ENCODE measurements around the gene ST3GAL2.
A peak's percentile ranks its signal among the peaks of the same experiment; 100 is the strongest.
"Not testable (repeated sequence)": the region's sequence is repeated elsewhere in the genome, so short reads cannot be mapped to it uniquely, and the experiment has no call there.

ST3GAL2 gene

DNA sequence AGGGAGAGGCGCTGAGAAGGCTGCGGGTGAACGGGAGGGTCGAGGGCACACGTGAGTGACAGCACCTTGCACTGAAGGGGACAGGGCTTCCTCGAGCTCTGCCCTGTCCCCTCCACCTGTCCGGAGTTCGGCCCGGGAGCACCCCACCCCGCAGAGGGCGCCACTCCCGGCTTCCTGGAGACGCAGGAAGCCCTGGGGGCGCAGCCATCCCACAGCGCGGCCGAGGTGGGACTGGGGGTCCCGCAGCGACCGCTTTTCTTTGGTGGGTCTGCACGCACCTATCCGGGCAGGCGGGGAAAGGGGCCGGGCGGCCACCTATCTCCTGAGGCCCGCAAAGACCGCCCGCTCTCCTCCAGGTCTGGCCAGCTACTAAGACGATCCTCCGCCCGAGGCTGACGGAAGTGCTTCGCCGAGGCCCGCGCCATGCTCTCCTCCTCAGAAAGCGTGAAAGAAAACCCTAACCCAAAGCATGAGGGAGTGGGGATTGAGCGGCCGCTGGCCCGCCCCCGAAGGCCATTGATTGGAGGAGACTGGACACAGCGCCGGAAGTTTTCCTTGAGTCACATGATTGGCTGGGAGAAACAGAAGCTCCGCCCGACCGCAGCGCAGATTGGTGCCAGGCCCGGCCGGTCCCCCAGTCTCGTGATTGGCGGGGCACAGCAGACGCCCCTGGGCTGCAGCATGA lies 57.8 kb downstream of the ST3GAL2 start:
- DNase-seq = peak; percentile 93

DNA sequence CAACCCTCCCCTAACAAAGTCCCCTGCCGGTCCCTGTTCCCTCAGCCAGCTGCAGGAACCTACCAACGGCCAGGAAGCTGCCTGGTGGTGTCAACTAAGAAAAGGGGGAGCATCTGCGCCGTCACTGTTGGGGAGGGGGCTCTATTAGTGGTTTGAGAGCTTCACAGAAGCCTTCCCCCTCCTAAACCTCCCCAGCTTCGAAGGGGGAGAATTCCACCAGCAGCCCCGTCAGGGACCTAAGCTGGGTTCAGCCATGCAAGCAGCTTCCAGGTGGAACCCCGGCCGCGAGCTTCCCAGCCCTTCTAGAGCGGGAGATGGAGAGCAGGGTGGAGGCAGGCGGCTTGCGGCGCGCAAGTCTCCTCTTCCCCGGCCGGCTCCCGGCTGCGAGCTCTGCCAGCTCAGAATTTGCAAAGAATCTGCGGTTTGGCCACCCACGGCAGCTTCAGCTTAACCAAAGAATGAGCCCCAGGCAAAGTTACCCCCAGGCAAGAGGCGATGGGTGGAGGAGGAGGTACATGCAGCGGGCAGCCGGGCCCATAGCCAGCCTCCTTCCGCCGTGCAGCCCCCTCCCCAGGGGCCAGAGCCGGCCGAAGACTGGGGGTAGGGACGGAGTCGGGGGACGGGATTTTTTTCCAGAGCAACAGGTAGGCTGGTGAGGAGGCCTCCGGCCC lies 58.5 kb downstream of the ST3GAL2 start:
- DNase-seq = peak; percentile 40

DNA sequence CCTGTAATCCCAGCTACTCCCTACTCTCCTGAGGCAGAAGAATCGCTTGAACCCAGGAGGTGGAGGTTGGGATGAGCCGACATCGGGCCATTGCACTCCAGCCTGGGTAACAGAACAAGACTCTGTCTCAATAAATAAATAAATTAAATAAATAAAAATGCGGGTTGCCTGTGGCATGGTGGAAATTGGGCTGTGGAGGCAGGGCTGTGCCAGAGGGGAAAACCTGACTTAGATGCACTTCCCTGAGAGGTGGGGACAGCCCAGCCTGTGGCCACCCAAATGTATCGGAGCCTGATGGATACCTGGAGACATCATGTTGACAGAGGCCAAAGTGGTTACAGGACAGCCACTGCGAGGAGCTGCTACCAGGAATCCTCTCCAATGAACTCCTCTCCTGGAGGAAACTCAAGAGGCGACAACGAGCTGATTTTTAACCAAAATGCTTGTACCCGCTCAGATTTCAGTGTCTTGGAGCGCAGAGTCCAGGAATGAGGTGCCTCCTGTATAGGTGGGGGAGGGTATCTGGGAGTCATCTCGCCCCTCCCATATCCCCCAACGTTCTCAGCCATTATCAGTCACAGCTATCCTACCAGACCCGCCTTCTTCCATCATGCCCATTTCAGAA lies 59.9 kb downstream of the ST3GAL2 start:
- no peak for DNase-seq

DNA sequence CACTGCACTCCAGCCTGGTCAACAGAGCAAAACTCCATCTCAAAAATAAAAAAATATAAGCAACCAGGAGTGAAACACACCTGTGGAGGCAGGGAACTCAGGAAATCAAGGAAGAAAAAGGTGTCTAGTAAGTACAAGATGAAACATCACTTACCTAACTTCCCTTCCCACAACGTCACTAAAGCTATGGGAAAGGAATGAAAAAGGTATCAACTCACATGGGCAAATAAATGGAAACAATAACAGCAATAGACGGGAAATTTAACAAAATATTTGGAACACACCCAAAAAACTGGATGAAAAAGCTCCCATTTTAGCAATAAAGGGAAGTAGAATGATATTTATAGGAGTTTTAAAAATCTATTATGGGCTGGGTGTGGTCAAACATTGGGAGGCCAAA lies 61.1 kb downstream of the ST3GAL2 start:
- no peak for DNase-seq

DNA sequence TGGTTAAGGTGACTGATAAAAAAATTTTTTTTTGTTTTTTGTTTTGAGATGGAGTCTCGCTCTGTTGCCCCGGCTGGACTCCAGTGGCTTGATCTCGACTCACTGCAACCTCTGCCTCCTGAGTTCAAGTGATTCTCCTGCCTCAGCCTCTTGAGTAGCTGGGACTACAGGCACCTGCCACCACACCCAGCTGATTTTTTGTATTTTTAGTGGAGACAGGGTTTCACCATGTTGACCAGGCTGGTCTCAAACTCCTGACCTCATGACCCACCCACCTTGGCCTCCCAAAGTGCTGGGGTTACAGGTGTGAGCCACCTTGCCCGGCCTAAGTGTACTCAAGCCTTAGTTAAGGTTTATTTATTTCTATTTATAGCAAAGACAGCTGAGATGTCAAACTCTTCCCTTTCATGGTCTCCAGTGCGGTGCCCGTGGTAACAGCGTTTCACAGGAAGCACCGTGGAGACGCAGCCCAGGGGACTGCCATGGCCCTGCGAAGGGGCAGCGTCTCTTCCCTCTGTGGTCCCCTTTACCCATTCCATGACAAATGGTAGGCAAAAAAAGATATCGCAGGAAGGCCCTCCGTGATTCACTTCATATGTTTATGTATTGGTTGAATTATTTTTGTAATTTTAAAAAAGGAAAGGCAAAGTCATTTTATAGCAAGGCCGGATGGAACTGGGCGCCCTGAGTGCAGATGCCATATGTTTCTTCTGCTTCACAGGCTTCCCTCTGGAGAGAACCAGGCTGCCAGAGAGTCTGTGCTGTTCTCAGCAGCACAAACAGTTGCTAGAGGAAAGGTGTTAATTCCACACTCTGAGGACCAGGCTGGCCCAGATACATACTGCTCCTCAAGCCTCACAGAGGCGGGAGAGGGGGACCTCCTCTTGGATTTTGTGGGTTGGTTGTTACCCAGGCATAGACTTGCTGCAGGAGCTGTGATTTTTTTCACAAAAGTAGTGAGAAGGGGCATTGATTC lies 63.0 kb downstream of the ST3GAL2 start:
- no peak for DNase-seq

DNA sequence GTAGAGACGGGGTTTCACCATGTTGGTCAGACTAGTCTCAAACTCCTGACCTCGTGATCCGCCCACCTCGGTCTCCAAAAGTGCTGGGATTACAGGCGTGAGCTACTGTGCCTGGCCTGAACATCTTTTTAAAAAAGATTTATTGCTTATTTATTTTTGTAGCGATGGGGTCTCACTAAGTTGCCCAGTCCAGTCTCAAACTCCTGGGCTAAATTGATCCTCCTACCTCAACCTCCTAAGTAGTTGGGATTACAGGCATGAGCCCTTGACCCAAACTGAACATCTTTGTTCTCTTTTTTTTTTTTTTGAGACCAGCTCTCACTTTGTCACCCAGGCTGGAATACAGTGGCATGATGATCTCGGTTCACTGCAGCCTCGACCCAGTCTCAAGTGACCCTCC lies 64.7 kb downstream of the ST3GAL2 start:
- no peak for DNase-seq

DNA sequence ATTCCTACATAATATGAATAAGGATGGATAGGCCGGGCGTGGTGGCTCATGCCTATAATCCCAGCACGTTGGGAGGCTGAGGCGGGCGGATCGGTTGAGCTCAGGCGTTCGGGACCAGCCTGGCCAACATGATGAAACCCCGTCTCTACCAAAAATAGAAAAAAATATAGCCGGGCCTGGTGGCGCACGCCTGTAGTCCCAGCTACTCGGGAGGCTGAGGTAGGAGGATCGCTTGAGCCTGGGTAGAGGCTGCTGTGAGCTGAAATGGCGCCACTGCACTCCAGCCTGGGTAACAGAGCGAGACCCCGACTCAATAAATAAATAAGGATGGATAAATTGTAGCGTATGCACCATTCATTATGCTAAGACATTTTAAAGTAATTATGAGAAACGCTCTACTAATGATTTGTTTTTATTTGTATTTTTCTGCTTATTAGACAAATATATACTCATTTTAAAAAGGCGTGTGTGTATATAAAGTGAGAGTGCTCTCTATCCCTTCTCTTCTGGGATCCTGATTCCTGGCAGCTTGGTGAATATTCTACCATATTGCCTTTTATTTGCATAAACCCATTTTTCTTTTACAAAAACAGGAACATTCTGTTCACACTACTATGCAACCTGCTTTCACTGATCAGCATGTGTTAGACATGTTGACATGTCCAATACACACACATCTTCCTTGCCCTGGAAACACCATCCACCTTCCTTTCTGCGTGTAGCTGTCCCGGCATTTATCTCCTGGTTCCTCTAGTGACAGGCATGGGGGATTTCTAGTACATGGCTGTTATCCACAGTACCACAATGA lies 65.8 kb downstream of the ST3GAL2 start:
- DNase-seq = no peak

DNA sequence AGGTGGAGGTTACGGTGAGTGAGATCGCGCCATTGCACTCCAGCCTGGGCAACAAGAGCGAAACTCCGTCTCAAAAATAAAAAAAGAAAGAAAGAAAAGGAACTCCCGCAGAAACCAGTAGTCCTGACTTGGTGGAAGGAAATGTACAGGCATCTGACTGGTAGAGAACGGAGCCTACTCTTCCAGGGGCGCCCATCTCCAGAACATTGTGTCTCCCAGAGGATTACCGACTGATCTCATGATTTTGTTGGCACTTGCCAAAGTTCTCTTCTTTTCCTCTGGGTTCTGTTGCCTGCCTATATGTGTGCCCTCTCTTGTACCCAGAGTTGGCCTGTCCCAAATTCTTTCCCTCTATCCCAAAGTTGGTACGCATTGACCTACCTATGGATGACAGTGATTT lies 68.0 kb downstream of the ST3GAL2 start:
- DNase-seq = no peak

DNA sequence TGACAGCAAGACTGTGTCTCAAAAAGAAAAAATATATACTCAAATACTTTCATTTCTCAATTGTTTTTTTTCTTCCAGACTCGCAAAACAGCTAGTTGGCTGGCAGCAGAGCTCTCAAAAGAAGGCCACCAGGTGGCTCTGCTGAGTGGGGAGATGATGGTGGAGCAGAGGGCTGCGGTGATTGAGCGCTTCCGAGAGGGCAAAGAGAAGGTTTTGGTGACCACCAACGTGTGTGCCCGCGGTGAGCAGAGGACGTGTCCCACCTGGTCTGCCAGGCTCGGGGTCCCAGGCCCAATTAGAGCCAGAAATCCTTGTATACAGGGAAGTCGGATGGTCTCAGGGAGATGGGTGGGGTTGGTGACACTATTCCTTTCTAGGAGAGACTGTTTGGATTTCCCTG lies 68.8 kb downstream of the ST3GAL2 start:
- DNase-seq = not testable (repeated sequence)

DNA sequence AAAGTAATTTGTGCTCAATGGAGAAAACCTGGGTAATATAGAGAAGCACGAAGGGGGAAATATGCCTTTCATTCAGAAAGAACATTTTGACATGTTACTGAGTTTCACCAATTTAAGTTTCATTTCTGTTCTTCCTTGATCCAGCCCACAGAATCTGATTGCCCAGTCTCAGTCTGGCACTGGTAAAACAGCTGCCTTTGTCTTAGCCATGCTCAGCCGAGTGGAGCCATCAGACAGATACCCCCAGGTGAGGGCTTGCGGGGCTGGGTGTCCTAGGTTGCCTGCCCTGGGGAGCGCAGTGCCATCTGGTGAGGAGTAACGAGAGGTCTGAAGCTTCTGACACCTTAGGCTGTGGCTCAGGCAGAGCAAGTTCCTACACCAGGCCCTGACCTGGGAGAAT lies 74.5 kb downstream of the ST3GAL2 start:
- DNase-seq = no peak

DNA sequence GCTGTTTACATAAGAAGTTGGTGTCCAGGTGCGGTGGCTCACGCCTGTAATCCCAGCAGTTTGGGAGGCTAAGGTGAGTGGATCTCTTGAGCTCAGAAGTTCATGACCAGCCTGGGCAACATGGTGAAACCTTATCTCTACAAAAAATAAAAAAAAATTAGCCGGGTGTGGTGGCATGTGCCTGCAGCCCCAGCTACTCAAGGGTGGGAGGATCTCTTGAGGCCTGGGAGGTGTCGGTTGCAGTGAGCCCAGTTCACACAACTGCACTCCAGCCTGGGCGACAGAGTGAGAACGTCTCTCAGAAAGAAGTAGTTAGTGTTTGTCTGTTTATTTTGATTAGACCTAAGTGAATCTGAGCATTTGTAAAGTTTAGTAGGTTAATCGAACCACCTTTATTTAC lies 79.3 kb downstream of the ST3GAL2 start:
- DNase-seq = no peak

DNA sequence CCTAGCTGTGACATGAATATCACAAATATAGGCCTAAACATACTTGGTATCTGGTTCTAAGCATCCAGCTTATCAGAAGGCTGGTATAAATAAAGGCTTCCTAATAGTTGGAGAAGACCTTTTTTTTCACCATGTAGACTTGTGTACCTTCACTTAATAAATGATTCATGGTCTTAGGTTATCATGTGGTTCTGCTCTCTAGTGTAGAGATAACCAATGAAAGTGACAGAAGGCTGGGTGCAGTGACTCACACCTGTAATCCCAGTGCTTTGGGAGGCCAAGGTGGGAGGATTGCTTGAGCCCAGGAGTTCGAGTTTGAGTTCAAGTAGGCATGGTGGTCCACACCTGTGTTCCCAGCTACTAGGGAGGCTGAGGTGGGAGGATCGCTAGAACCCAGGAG lies 89.1 kb downstream of the ST3GAL2 start:
- DNase-seq = no peak

DNA sequence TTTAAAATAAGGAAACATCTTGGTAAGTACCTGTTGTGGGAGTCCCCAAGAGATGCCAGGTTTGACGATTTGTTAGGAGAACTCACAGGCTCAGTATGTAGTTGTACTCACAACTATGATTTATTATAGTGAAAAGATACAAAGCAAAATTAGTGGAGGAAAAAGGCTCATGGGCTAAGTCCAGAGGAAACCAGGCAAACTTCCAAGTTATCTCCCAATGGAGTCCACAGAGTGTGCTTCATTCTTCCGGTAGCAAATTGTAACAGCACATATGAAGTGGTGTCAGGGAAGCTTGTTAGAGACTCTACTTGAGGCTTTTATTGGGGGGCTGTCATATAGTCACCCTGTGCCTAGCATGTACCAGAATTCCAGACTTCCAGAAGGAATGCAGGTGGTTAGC lies 89.9 kb downstream of the ST3GAL2 start:
- no peak for DNase-seq

DNA sequence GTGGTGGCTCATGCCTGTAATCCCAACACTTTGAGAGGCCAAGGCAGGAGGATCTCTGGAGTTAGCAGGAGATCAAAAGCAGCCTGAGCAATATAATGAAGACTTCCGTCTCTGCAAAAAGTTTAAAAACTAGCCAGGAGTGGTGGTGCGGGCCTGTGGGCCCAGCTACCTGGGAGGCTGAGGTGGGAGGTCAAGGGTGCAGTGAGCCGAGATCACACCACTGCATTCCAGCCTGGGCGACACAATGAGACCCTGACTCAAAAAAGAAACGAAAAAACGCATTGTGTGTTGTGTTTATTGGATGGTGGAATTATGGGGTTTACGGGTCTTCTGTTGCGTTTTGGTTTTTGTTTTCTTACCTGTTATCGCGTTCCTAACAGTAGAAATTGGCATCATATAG lies 93.1 kb downstream of the ST3GAL2 start:
- DNase-seq = no peak

DNA sequence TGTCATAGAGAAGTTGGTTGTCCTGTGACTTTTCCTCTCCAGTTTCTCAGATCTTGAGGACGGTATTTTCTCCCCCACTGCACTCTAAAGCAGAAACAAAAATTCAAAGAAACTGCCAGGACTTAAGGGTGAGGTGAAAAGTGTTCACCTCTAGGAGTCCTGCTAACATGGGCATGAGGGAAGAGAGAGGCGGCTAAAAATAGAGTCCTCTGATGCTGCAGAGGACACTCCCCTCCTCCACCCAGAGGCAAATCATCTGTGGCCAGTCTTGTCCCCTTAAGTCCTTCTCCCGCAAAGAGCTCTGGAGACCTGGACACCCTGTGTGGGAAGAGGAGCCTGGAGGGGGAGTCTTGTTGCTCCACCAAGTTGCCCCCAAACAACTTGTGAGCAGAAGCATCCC lies 96.9 kb downstream of the ST3GAL2 start:
- no peak for DNase-seq

DNA sequence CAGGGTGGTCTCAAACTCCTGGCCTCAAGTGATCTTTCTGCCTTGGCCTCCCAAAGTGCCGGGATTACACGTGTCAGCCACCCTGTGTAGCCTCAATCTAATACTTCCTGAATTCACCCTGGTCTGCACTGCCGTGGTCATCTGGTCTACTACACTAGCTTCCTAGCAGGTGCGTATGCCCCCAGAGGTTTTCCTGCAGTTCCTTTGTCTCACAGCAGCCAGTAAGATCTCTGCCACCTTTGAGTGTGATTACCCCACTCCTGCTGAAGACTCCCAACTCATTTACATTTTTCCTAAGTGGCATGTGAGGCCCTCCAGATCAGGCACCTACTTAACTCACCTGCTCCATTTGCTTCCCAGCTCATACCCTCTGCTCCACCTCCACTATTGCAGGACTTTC lies 97.3 kb downstream of the ST3GAL2 start:
- DNase-seq = no peak

DNA sequence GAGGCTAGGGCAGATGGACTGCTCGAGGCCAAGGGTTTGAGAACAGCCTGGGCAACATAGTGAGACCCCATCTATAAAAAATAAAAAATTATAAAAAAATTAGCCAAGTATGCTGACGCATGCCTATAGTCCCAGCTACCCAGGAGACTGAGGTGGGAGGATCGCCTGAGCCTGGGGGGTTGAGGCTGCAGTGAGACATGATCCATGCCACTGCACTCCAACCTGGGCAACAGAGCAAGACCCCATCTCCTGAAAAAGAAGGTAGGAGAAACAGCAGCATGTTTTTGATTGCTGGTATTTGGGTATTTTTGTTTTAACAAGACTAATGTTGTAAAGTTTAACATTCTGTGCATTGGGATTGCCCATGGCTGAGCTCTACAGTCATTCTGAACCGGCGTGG lies 101.1 kb downstream of the ST3GAL2 start:
- no peak for DNase-seq

DNA sequence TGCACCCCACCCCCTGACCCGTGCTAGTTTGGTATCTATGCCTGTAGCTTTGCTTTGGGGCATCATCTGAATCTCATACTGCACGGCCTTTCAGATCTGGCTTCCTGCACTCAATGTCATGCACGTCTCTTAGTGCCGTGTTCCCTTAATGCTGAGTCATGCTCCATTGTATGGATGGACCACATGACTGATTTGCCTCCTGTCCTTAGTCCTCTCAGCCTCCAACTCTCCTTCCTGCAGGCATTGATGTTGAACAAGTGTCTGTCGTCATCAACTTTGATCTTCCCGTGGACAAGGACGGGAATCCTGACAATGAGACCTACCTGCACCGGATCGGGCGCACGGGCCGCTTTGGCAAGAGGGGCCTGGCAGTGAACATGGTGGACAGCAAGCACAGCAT lies 106.2 kb downstream of the ST3GAL2 start:
- not testable (repeated sequence) for DNase-seq

DNA sequence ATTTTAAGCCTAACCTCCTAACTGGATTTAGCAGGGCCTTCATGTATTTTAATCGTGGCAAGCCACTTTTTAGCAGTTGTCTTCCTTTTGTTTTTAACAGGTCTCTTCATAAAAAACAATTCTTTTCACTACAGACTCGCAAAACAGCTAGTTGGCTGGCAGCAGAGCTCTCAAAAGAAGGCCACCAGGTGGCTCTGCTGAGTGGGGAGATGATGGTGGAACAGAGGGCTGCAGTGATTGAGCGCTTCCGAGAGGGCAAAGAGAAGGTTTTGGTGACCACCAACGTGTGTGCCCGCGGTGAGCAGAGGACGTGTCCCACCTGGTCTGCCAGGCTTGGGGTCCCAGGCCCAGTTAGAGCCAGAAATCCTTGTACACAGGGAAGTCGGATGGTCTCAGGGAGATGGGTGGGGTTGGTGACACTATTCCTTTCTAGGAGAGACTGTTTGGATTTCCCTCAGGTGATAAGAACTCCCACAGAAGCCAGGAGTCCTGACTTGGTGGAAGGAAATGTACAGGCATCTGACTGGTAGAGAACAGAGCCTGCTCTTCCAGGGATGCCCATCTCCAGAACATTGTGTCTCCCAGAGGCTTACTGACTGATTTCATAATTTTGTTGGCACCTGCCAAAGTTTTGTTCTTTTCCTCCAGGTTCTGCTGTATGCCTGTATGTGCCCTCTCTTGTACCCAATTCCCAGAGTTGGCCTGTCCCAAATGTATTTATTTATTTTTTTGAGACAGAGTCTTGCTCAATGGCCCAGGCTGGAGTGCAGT lies 107.1 kb downstream of the ST3GAL2 start:
- DNase-seq = no peak

DNA sequence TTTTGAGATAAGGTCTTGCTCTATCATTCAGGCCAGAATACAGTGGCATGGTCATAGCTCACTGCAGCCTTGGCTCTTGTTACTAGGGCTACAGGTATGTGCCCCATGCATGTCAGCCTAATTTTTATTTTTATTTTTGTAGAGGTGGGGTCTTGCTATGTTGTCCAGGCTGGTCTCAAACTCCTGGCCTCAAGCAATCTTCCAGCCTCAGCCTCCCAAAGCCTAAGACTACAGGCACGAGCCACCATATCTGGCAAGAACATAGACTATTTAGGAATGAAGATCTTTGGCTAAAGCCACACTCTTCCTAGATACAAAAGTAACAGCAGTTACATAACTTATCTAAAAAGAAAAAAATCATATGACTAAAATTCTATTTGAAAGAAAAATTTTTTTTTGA lies 107.8 kb downstream of the ST3GAL2 start:
- no peak for DNase-seq
